ENCODE data around the gene HELZ2.

Gene HELZ2

DNA sequence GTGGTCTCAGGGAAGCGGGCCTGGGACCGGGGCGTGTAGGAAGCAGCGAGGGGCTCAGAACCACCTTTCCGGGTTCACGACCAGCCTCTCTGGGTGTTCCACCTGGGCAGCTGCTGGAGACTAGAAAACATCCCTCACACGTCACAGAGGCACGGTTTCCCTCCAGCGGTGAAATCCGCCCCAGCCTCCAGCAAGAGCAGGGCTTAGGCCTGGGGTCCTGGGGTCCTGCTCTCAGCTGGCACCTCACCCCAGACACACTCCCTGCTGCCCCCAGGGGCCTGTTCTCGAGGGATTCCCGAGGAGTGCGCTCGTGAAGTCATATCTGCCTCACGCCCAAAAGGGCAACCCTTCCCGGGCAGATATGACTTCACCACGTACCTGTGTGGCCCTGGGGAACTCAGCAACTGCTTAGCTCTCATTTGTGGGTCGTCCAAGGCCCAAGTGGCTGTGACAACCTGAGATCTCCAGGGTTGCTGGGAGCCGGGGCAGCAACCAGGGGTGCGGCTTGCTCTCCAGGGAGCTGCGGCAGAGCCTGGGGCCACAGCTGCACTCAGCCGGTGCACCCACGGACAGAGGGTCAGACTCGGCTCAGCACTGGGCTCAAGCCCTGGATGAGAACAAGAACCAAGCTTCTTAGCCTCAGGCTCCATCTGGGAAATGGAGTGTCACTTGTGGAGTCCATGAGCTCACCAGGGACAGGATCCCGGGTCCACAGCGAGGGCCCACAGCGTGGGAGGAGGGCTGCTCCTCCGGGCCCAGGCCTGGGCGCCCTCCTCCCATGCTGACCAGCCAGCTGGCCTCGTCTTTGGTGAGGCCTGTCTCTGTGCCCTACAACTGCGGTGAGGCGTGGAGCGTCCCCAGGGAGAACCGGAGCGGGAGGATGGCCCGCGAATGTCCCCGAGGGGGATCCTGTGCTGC lies 19.4 kb downstream of the HELZ2 start:
- TF ChIP-seq, protein P1, sequence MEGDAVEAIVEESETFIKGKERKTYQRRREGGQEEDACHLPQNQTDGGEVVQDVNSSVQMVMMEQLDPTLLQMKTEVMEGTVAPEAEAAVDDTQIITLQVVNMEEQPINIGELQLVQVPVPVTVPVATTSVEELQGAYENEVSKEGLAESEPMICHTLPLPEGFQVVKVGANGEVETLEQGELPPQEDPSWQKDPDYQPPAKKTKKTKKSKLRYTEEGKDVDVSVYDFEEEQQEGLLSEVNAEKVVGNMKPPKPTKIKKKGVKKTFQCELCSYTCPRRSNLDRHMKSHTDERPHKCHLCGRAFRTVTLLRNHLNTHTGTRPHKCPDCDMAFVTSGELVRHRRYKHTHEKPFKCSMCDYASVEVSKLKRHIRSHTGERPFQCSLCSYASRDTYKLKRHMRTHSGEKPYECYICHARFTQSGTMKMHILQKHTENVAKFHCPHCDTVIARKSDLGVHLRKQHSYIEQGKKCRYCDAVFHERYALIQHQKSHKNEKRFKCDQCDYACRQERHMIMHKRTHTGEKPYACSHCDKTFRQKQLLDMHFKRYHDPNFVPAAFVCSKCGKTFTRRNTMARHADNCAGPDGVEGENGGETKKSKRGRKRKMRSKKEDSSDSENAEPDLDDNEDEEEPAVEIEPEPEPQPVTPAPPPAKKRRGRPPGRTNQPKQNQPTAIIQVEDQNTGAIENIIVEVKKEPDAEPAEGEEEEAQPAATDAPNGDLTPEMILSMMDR (IDR thresholded peaks at IDR 0.05; ENCODE audit: low read depth, low read length) = no peak
- peak overlapping the region; percentile 66 for H3K4me3 ChIP-seq (ENCODE audit: low read depth, low read length)

DNA sequence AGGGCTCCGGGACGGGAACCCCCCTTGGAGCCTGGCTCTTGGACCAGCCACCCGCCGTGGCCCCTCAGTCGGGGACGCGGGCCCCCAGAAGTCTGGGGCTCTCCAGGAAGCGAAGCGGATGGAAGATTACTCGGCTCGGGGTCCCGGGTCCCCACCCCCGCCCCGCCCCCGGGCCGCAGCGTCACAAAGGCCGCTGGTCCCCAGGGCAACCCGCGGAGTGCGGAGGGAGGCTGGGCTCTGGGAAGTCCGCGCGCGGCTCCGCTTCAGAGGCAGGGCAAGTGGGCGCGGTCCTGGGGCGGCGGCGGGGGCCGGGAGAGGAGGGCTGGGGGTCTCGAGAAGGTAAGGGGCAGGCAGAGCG lies 20.1 kb downstream of the HELZ2 start, which contains the start of gene FNDC11:
Gene FNDC11, plus strand, starts transcription at position 227 of the 358 bp plus-strand sequence. CDS start 1,505 bp downstream, outside the sequence.
- TF ChIP-seq, protein P1 (IDR thresholded peaks at IDR 0.05; ENCODE audit: low read depth, low read length) = no peak
- peak within 1 kb of the TSS; percentile 66 for H3K4me3 ChIP-seq (ENCODE audit: low read depth, low read length)

DNA sequence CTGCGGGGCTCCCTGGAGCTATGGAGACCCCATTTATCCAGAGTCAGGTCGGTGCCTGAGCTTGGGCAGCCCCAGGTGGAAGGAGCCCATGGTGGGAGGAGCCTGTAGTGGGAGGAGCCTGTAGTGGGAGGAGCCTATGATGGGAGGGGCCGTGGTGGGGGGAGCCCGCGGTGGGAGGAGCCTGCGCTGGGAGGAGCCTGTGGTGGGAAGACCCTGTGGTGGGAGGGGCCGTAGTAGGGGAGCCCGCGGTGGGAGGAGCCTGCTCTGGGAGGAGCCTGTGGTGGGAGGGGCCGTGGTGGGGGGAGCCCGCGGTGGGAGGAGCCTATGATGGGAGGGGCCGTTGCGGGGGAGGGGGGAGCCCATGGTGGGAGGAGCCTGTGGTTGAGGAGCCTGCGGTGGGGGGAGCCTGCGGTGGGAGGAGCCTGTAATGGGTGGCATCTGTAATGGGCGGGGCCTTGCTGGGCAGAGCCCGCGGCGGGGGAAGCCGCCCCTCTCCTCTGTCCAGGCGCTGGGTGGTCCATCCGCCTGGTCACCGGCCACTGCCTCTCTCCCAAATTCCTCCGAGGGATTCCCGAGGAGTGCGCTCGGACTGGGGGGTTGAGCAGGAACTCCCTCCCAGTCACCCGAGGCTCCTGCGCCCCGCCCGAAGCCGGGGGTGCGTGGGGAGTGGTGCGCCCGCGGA lies 20.6 kb downstream of the HELZ2 start:
- peak overlapping the region; percentile 66 for H3K4me3 ChIP-seq (ENCODE audit: low read depth, low read length)
- TF ChIP-seq, protein P1 (IDR thresholded peaks at IDR 0.05; ENCODE audit: low read depth, low read length) = no peak

DNA sequence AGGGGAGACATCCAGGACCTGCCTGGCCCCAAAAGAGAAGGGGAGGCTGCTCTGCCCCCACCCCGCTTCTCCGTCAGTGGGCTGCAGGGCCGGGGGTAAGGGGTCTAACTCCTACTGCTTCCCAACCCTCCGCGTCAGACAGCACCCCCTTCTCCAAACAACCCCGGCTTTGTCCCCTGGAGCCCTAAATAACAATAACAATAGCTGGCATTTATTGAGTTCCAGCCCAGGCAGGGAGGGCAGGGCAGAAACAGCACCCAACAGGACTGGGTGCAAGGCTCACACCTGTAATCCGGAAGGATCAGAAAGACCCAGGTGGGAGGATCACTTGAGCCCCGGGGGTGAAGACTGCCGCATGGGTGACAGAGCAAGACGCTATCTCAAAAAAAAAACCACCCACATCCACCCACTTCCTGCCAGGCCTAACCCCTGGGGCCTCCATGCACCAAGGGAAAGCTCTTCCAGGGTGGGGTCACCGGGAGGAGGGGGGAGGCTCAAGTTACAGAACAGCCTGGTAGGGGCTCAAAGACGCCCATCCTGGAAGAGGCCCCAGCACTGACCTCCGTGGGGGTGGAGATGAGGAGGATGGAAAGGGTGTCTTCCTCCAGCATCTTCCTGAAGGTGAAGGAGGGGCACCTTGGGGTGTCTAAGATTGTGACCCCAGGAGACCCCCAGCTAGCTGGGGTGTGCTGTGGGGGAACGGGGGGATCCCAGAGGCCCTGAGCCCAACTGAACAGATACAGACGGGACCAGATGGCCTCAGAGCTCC lies 21.4 kb downstream of the HELZ2 start:
- TF ChIP-seq, protein P1 (IDR thresholded peaks at IDR 0.05; ENCODE audit: low read depth, low read length) = no peak
- no peak overlapping the region for H3K4me3 ChIP-seq (ENCODE audit: low read depth, low read length)

DNA sequence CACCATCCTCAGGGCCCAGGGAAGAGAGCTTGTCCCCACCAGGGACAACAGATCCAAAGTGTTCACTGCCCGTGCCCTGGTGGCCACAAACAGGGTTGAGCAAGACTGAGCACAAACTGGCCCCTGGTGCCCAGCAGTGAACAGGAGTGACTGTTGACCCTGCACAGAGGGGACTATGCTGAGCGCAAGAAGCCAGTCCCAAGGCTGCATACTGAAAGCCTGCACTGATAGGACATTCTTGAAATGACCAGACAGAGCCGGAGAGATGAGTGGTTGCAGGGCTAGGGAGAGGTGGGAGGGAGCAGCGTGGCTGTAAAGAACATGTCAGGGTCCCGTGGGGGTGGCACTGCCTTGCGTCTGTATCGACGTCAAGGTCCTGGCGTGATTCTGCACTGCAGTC lies 23.0 kb downstream of the HELZ2 start:
- H3K4me3 ChIP-seq (ENCODE audit: low read depth, low read length) = no peak overlapping the region
- TF ChIP-seq, protein P1 (IDR thresholded peaks at IDR 0.05; ENCODE audit: low read depth, low read length) = no peak

DNA sequence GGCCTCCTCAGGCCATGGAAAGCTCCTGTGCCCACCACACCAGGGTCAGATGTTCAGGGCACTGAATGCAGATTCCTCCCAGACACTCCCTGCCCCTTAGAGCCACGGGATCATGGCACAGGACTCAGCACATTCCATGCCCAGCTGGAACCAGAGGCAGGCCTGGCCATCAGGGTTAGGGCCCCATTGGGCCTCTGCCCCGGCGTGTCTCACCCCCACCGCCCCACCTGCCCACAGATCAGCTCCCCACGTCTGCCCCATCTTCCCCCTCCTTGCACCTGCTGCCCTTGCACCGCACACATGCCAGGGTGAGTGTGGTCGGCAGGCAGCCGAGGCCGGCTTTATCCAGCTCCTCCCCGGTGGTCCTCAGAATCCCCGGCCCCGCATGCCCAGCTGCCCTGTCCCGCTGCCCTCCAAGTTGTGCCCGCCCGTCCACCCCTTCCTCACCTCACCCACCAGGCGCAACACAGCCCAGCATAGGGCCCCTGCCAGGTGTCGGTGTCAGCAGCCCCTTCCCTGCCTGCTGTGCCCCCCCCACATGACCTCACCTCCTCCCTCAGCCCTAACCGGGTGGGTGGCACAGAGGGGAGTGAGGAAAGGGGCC lies 24.3 kb downstream of the HELZ2 start:
- H3K4me3 ChIP-seq (ENCODE audit: low read depth, low read length) = no peak overlapping the region
- TF ChIP-seq, protein P1 (IDR thresholded peaks at IDR 0.05; ENCODE audit: low read depth, low read length) = no peak
